A549 (cell line): ENCODE results near the gene THBS4.

Experiments used
- POLR2A ChIP-seq: IDR thresholded peaks from 2 replicates; pipeline ENCODE4 v1.6.1; 2012; ENCODE audit warnings: mild to moderate bottlenecking, low read length
- TF ChIP-seq, protein P1 (sequence below): fragments of >200 bp; sonication (Bioruptor Twin); formaldehyde crosslinking; IDR thresholded peaks from 3 replicates; pipeline ENCODE4 v1.5.1; 2016

DNA sequence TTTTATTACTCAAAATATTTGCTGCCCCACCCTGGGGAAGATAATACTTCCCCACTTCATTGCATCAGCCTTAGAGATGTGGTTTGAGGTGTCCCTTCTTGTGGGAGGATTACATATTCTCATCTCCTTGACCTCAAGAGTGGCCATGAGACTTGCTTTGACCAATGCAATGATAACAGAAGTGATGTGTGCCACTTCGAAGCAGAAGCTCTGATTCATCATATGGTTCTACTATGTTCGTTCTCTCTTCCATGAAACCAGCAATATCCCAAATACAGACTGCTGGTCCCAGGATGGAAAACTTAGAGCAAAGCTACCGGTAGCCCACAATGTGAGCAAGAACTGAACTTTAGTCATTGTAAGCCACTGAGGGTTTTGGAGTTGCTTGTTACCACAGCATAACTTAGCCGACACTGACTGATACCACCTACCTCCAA lies 92.0 kb downstream of the THBS4 start:
- TF ChIP-seq, protein P1, sequence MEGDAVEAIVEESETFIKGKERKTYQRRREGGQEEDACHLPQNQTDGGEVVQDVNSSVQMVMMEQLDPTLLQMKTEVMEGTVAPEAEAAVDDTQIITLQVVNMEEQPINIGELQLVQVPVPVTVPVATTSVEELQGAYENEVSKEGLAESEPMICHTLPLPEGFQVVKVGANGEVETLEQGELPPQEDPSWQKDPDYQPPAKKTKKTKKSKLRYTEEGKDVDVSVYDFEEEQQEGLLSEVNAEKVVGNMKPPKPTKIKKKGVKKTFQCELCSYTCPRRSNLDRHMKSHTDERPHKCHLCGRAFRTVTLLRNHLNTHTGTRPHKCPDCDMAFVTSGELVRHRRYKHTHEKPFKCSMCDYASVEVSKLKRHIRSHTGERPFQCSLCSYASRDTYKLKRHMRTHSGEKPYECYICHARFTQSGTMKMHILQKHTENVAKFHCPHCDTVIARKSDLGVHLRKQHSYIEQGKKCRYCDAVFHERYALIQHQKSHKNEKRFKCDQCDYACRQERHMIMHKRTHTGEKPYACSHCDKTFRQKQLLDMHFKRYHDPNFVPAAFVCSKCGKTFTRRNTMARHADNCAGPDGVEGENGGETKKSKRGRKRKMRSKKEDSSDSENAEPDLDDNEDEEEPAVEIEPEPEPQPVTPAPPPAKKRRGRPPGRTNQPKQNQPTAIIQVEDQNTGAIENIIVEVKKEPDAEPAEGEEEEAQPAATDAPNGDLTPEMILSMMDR = no peak
- no peak for TF ChIP-seq POLR2A
